ENCODE data around the gene NDUFB8.

DNA sequence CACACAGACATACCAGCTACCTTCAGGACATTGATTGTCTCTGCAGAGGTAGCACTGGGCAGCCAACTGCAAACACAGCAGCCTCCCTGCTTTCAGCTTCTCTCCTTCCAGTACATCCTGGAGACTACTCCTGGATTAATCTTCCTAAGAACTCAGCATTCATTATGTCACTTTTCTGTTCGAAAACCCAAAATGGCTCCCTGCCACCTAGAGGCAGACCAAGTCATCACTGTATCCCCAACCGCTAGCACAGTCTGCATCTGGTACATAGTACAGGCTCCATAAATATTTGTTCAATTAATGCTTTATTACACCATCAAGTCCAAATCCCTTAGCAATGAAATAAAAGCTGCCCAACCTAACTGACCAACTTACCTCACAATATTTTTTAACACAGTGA is 5.0 kb downstream of the NDUFB8 start:
- TF ChIP-seq RARB (CRISPR knock-in tag; IDR thresholded peaks at IDR 0.05) (no peak), TOX (CRISPR knock-in tag; IDR thresholded peaks at IDR 0.05; ENCODE audit: borderline replicate concordance) (no peak), PPARA (CRISPR knock-in tag; IDR thresholded peaks at IDR 0.05; ENCODE audit: borderline replicate concordance) (no peak), ISL1 (CRISPR knock-in tag; IDR thresholded peaks at IDR 0.05) (no peak), ZFP3 (CRISPR knock-in tag; IDR thresholded peaks at IDR 0.05) (no peak), ZNF565 (CRISPR knock-in tag; conservative IDR thresholded peaks at IDR 0.05; ENCODE audit: low read depth) (no peak), ZC3H10 (CRISPR knock-in tag; IDR thresholded peaks at IDR 0.05) (no peak), ARNTL (CRISPR knock-in tag; IDR thresholded peaks at IDR 0.05; ENCODE audit: borderline replicate concordance, low read depth) (no peak), ZFP30 (CRISPR knock-in tag; IDR thresholded peaks at IDR 0.05) (no peak), ESRRG (CRISPR knock-in tag; IDR thresholded peaks at IDR 0.05) (no peak), BACH2 (CRISPR knock-in tag; IDR thresholded peaks at IDR 0.05; ENCODE audit: borderline replicate concordance) (no peak)
- TF ChIP-seq, protein P1, sequence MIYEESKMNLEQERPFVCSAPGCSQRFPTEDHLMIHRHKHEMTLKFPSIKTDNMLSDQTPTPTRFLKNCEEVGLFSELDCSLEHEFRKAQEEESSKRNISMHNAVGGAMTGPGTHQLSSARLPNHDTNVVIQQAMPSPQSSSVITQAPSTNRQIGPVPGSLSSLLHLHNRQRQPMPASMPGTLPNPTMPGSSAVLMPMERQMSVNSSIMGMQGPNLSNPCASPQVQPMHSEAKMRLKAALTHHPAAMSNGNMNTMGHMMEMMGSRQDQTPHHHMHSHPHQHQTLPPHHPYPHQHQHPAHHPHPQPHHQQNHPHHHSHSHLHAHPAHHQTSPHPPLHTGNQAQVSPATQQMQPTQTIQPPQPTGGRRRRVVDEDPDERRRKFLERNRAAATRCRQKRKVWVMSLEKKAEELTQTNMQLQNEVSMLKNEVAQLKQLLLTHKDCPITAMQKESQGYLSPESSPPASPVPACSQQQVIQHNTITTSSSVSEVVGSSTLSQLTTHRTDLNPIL (CRISPR knock-in tag; IDR thresholded peaks at IDR 0.05; ENCODE audit: low read depth) = no peak
- TF ChIP-seq, protein P2, sequence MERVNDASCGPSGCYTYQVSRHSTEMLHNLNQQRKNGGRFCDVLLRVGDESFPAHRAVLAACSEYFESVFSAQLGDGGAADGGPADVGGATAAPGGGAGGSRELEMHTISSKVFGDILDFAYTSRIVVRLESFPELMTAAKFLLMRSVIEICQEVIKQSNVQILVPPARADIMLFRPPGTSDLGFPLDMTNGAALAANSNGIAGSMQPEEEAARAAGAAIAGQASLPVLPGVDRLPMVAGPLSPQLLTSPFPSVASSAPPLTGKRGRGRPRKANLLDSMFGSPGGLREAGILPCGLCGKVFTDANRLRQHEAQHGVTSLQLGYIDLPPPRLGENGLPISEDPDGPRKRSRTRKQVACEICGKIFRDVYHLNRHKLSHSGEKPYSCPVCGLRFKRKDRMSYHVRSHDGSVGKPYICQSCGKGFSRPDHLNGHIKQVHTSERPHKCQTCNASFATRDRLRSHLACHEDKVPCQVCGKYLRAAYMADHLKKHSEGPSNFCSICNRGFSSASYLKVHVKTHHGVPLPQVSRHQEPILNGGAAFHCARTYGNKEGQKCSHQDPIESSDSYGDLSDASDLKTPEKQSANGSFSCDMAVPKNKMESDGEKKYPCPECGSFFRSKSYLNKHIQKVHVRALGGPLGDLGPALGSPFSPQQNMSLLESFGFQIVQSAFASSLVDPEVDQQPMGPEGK (CRISPR knock-in tag; IDR thresholded peaks at IDR 0.05; ENCODE audit: borderline replicate concordance) = no peak
- TF ChIP-seq, protein P3, sequence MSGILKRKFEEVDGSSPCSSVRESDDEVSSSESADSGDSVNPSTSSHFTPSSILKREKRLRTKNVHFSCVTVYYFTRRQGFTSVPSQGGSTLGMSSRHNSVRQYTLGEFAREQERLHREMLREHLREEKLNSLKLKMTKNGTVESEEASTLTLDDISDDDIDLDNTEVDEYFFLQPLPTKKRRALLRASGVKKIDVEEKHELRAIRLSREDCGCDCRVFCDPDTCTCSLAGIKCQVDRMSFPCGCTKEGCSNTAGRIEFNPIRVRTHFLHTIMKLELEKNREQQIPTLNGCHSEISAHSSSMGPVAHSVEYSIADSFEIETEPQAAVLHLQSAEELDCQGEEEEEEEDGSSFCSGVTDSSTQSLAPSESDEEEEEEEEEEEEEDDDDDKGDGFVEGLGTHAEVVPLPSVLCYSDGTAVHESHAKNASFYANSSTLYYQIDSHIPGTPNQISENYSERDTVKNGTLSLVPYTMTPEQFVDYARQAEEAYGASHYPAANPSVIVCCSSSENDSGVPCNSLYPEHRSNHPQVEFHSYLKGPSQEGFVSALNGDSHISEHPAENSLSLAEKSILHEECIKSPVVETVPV (CRISPR knock-in tag; IDR thresholded peaks at IDR 0.05) = no peak

All from SK-N-SH treated with all-trans-retinoic acid at 6 μM for 48 hours (cell line).